ENCODE data around the gene SDK2.

DNA sequence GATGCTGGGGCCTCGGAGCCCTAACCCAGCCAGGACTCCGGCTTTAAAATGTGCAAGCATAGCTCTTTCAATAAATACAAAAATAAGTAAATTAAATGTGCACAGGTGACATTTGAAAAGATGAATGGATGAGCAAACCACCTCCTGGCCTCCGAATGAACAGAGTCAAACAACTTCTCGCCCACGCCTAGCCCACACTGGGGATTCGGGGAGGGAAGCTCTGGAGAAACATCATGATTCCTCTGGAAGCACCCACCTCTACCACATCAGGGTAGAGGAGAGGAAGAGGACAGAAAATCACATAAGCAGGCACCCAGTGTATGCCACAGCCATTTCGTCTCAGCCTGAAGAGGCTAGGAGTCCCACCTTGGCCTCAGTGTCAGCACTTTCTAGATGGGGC lies 105.8 kb downstream of the SDK2 start:
- TF ChIP-seq, protein P1, sequence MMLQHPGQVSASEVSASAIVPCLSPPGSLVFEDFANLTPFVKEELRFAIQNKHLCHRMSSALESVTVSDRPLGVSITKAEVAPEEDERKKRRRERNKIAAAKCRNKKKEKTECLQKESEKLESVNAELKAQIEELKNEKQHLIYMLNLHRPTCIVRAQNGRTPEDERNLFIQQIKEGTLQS (IDR thresholded peaks at IDR 0.05; ENCODE audit: insufficient read depth, low read depth, low read length) = no peak
- TF ChIP-seq, protein P2, sequence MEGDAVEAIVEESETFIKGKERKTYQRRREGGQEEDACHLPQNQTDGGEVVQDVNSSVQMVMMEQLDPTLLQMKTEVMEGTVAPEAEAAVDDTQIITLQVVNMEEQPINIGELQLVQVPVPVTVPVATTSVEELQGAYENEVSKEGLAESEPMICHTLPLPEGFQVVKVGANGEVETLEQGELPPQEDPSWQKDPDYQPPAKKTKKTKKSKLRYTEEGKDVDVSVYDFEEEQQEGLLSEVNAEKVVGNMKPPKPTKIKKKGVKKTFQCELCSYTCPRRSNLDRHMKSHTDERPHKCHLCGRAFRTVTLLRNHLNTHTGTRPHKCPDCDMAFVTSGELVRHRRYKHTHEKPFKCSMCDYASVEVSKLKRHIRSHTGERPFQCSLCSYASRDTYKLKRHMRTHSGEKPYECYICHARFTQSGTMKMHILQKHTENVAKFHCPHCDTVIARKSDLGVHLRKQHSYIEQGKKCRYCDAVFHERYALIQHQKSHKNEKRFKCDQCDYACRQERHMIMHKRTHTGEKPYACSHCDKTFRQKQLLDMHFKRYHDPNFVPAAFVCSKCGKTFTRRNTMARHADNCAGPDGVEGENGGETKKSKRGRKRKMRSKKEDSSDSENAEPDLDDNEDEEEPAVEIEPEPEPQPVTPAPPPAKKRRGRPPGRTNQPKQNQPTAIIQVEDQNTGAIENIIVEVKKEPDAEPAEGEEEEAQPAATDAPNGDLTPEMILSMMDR (IDR thresholded peaks at IDR 0.05; ENCODE audit: control extremely low read depth in 1 of 3, insufficient read depth in 1 of 3, low read depth in 1 of 3, low read length in 3 of 3) = no peak
- TF ChIP-seq YY1 (IDR thresholded peaks at IDR 0.05; ENCODE audit: low read depth, low read length) (no peak), KDM4A (IDR thresholded peaks at IDR 0.05; ENCODE audit: low read depth, low read length, severe bottlenecking) (no peak), EZH2 (IDR thresholded peaks at IDR 0.05; ENCODE audit: low read depth, low read length, severe bottlenecking) (no peak), CBX5 (IDR thresholded peaks at IDR 0.05; ENCODE audit: low read depth, low read length) (no peak)
- TF ChIP-seq, protein P3, sequence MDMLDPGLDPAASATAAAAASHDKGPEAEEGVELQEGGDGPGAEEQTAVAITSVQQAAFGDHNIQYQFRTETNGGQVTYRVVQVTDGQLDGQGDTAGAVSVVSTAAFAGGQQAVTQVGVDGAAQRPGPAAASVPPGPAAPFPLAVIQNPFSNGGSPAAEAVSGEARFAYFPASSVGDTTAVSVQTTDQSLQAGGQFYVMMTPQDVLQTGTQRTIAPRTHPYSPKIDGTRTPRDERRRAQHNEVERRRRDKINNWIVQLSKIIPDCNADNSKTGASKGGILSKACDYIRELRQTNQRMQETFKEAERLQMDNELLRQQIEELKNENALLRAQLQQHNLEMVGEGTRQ (IDR thresholded peaks at IDR 0.05; ENCODE audit: low read length) = no peak
